Naive B cell (primary cell): ENCODE measurements around the gene PLEKHA3. TPM values are rescaled to one million over a fixed set of nuclear protein-coding genes. Genes with fewer than 3 reads are reported as not detected.

Experiments used
- ATAC-seq, 2 donors: fragments of 150-1000 bp; cut with Tn5 transposase; 2 replicates each; pipeline ENCODE4 v1.10.0; 2021; ENCODE audit warnings: low read depth in 2 of 2, mild to moderate bottlenecking in 2 of 2, moderate library complexity in 2 of 2
- DNase-seq: peaks from one replicate; pipeline ENCODE4 v3.0.0; 2022
- H3K27ac Mint-ChIP-seq, 6 donors: one replicate each; pipeline ENCODE4 v1.8.0; 2020 to 2022; ENCODE audit warnings: mild to moderate bottlenecking in 6 of 6, mixed read lengths in 6 of 6, moderate library complexity in 5 of 6, inconsistent platforms in 2 of 6
- H3K27me3 Mint-ChIP-seq, 3 donors: one replicate each; pipeline ENCODE4 v1.8.0; 2021 to 2022; ENCODE audit warnings: mixed read lengths in 3 of 3, mild to moderate bottlenecking in 1 of 3
- H3K36me3 Mint-ChIP-seq, 2 donors: one replicate each; pipeline ENCODE4 v1.8.0; 2020 to 2022; ENCODE audit warnings: mixed read lengths in 2 of 2, inconsistent platforms in 1 of 2, mild to moderate bottlenecking in 1 of 2
- H3K4me1 Mint-ChIP-seq, 3 donors: one replicate each; pipeline ENCODE4 v1.8.0; 2020 to 2022; ENCODE audit warnings: mixed read lengths in 3 of 3, inconsistent platforms in 1 of 3, mild to moderate bottlenecking in 1 of 3, moderate library complexity in 1 of 3
- H3K4me3 Mint-ChIP-seq, 8 donors: one replicate each; pipeline ENCODE4 v1.8.0; 2020 to 2022; ENCODE audit warnings: mild to moderate bottlenecking in 8 of 8, mixed read lengths in 8 of 8, moderate library complexity in 8 of 8, inconsistent platforms in 2 of 8
- H3K9me3 Mint-ChIP-seq, 7 donors: one replicate each; pipeline ENCODE4 v1.8.0; 2020 to 2022; ENCODE audit warnings: mixed read lengths in 7 of 7, mild to moderate bottlenecking in 5 of 7, inconsistent platforms in 2 of 7, moderate library complexity in 1 of 7
- polyA plus RNA-seq, 6 donors: library from polyadenylated mRNA; unstranded; fragments of 300-500 nt; fragmentation: Illumina TruSeq; gene quantifications; one replicate each; pipeline ENCODE4 v1.2.3, GENCODE V29; 2021; ENCODE audit warnings: low read depth in 6 of 6

Gene PLEKHA3
- polyA plus RNA-seq, 6 donors from 2014 or later, result 20.9 to 23.8 (median 22.3) TPM

DNA sequence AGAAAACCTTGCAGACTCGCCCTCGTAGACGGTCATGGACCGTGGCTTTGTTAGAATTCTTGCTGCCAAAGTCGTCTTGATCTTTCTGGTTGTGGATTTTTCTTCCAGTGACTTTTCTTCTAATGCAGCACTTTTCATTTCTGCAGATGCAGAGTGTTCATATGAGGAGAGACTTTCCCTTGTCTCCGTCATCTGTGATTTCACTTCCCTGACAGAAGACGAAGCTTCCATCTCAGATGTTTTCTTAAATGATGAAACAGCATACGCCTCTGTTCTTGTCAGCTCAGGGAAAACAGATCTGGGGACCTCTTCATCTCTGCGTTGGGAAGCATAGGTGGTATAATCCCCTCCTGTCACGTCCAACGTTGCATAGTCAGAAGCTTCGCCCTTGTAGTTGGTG, 50.9 kb downstream of the PLEKHA3 start:
- Mint-ChIP-seq H3K4me1 (peaks cover 14 to 25% (median 24%) of the 10 kb centered on the region in 3 donors), H3K4me3 (peak overlapping the region in 5 of 8 donors; percentile 12 to 51 (median 38)), H3K36me3 (peaks cover 38 to 54% of the 10 kb centered on the region in 2 donors), H3K27me3 (no peaks in the 10 kb centered on the region), H3K9me3 (no peaks in the 10 kb centered on the region), H3K27ac (peak overlapping the region; percentile 51 to 88 (median 67))
- DNase-seq (no peak), ATAC-seq (peak in 1 of 2 donors; percentile 14)

DNA sequence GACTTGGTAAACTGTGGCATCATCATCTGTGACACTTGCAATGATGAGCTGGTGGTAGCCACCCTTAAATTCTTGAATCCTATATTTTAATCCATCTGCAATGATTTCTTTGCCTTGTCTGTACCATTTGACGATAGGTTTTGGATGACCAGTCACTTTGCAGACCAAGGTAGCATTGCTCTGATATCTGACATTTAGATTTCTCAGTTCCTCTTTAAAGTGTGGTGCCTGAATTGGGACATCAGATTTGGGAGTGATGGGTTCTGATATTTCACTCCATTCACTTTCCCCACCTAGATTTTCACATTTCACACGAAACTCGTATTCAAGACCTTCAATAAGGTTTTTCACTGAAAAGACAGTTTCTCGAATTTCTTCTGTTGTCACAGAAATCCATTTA, 55.8 kb downstream of the PLEKHA3 start:
- Mint-ChIP-seq H3K27ac (no peak overlapping the region), H3K4me3 (no peak overlapping the region), H3K36me3 (peaks cover 49 to 79% of the 10 kb centered on the region in 2 donors), H3K27me3 (no peaks in the 10 kb centered on the region), H3K4me1 (peaks cover 5 to 10% (median 8%) of the 10 kb centered on the region in 3 donors), H3K9me3 (no peaks in the 10 kb centered on the region)
- no peak for DNase-seq
- no peak for ATAC-seq

DNA sequence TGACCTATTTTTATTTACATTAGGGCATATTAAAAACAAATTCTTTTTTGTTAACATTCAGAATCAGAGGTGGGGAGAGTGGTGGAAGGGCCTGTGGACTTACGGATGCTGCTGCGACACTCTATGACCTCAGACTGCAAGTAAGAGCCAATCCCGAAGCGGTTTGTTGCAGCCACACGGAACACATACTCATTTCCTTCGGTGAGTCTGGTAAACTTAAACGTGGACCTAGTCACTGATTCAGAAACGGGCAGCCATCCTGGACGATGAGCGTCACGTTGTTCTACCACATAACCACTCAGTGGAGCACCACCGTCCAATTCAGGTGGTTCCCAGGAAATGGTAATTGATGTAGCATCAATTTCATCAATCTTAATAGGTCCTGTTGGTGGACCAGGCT, 61.9 kb downstream of the PLEKHA3 start:
- no peaks in the 10 kb centered on the region for H3K9me3 Mint-ChIP-seq
- H3K4me1 Mint-ChIP-seq, result peaks cover 0 to 4% (median 0%) of the 10 kb centered on the region in 3 donors
- no peak for ATAC-seq
- peaks cover 30 to 64% of the 10 kb centered on the region in 2 donors for H3K36me3 Mint-ChIP-seq
- no peaks in the 10 kb centered on the region for H3K27me3 Mint-ChIP-seq
- H3K4me3 Mint-ChIP-seq, result no peak overlapping the region
- no peak for DNase-seq
- H3K27ac Mint-ChIP-seq, result no peak overlapping the region

DNA sequence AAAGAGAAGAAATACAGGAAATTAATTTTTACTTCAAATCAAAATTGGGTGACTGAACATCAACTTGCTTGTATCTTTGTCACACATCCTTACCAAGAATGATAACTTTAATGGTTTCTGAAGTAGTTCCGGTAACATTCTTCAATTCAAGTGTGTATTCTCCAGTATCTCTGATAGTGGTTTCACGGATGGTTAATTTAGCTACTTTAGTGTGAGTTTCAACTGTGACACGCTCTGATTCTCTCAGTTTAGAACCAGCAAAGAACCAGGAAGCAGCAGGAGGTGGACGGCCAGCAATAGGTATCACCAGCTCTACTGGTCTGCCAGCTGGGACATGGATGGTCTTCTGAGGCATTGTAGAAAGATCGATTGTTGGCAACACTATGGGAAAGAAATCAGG, 62.3 kb downstream of the PLEKHA3 start:
- Mint-ChIP-seq H3K27ac (no peak overlapping the region), H3K36me3 (peaks cover 32 to 65% of the 10 kb centered on the region in 2 donors)

DNA sequence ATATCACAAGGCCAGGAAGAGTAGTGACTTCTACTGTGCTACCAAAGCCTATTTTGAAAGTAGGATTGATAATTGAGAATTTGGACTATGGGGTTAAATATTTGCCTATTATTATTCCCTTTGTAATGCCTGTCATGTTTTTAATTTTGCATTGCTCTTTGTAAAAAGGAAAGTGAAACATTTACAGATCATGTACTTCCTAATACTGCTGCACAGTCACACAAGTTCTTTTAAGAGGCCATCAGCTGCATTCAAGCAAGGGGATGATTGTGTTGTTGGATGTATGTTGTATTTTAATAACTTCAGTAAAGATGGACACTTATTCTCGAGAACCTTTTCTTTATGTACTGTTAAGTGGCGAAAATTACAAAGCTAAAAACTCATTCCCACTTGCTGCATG, 70.1 kb downstream of the PLEKHA3 start:
- Mint-ChIP-seq H3K27ac (peak overlapping the region in 1 of 6 donors; percentile 70), H3K27me3 (no peaks in the 10 kb centered on the region), H3K36me3 (peaks cover 16 to 63% of the 10 kb centered on the region in 2 donors), H3K4me3 (no peak overlapping the region), H3K9me3 (no peaks in the 10 kb centered on the region), H3K4me1 (peaks cover 0 to 4% (median 0%) of the 10 kb centered on the region in 3 donors)
- ATAC-seq (no peak), DNase-seq (no peak)

More for the DNA sequence above, 62.3 kb downstream of the PLEKHA3 start:
- DNase-seq, result no peak
- H3K9me3 Mint-ChIP-seq, result no peaks in the 10 kb centered on the region
- no peaks in the 10 kb centered on the region for H3K27me3 Mint-ChIP-seq
- H3K4me3 Mint-ChIP-seq, result no peak overlapping the region
- H3K4me1 Mint-ChIP-seq, result peaks cover 0 to 4% (median 0%) of the 10 kb centered on the region in 3 donors
- ATAC-seq, result no peak

DNA sequence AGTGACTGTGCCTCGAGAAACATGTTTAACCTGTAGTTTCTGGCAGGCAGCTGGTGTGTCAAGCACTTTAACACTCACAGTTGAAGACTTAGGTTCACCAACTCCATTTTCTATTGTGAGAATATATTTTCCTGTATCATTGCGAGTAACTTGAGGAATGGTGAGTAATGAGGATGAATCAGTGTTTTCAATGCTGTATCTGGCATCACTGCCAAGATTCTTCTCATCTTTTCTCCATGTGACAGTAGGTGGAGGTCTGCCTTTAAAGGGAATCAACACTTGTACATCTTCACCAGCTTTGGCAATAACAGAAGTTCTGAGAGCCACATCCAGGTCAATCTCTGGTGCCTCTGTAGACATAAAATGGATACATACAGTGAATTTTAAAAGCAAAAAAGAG, 72.8 kb downstream of the PLEKHA3 start:
- H3K4me1 Mint-ChIP-seq, result peaks cover 0 to 4% (median 0%) of the 10 kb centered on the region in 3 donors
- ATAC-seq (no peak), DNase-seq (no peak)
- peaks cover 2 to 52% of the 10 kb centered on the region in 2 donors for H3K36me3 Mint-ChIP-seq
- H3K27ac Mint-ChIP-seq, result no peak overlapping the region
- no peaks in the 10 kb centered on the region for H3K9me3 Mint-ChIP-seq
- H3K27me3 Mint-ChIP-seq, result no peaks in the 10 kb centered on the region
- no peak overlapping the region for H3K4me3 Mint-ChIP-seq

Other genes starting within 250 kb of the PLEKHA3 start
- 100 to 1,000 TPM in 1 of 6 donors, 10 to 100 TPM in 5; 59.8 to 107 (median 75.9) TPM for gene PRKRA, start 29.3 kb upstream of the PLEKHA3 start, polyA plus RNA-seq
- gene PJVK, start 29.1 kb upstream of the PLEKHA3 start, polyA plus RNA-seq, result under 1 TPM in 4 of 6 donors, not detected in 2; 0.24 to 0.68 (median 0.46) TPM
- 1 to 10 TPM; 2.4 to 9.9 (median 4.7) TPM for gene FKBP7, start 1.9 kb upstream of the PLEKHA3 start, polyA plus RNA-seq